ENCODE data around the gene H19.

H19 gene

GRCh38 chr11:2027708-2028107 is 30.1 kb upstream of the H19 start:
- no peaks in the 10 kb centered on the region for H3K36me3 ChIP-seq (ENCODE audit: control insufficient read depth in 4 of 4, insufficient read depth in 4 of 4, low read length in 3 of 4)

GRCh38 chr11:2015025-2015424 is 17.4 kb upstream of the H19 start:
- CTCF ChIA-PET: no interaction called here
- Histone ChIP-seq H3K27ac (ENCODE audit: insufficient read depth in 1 of 2, low read depth in 1 of 2, low read length in 2 of 2, poor library complexity in 1 of 2, severe bottlenecking in 2 of 2) (no peak overlapping the region), H3K9me3 (ENCODE audit: control extremely low read depth in 1 of 5, control insufficient read depth in 4 of 5, insufficient read depth in 2 of 5, low read depth in 1 of 5, low read length in 4 of 5) (no peaks in the 10 kb centered on the region)

More at GRCh38 chr11:2027708-2028107, 30.1 kb upstream of the H19 start:
- Histone ChIP-seq H3K9me3 (ENCODE audit: control extremely low read depth in 1 of 5, control insufficient read depth in 4 of 5, insufficient read depth in 2 of 5, low read depth in 1 of 5, low read length in 4 of 5) (no peaks in the 10 kb centered on the region), H3K4me3 (ENCODE audit: control insufficient read depth in 1 of 7, extremely low read depth in 1 of 7, insufficient read depth in 4 of 7, low read depth in 2 of 7, low read length in 6 of 7) (no peak overlapping the region), H3K27me3 (replicated peaks in 2 of 5; ENCODE audit: control insufficient read depth in 4 of 5, insufficient read depth in 5 of 5, low read length in 4 of 5) (no peaks in the 10 kb centered on the region), H3K4me1 (ENCODE audit: control extremely low read depth in 1 of 4, control insufficient read depth in 4 of 4, insufficient read depth in 4 of 4, low read length in 3 of 4) (no peaks in the 10 kb centered on the region), H3K27ac (ENCODE audit: insufficient read depth in 1 of 2, low read depth in 1 of 2, low read length in 2 of 2, poor library complexity in 1 of 2, severe bottlenecking in 2 of 2) (no peak overlapping the region)
- DNase-seq: no peak
- no CpG with 5 or more reads among the region's 15 CpGs for WGBS (ENCODE audit: insufficient coverage)
- POLR2A ChIA-PET: interaction anchor here (0.9 kb wide), 1 partner anchor 10 kb away, joined by 3 read pairs; no protein-coding TSS in a partner anchor
- CTCF ChIA-PET: interaction anchor here (0.5 to 5.6 kb wide), 7 partner anchors 9 to 129 kb away, joined by 3 to 52 read pairs (median 3); no protein-coding TSS in a partner anchor

DNA sequence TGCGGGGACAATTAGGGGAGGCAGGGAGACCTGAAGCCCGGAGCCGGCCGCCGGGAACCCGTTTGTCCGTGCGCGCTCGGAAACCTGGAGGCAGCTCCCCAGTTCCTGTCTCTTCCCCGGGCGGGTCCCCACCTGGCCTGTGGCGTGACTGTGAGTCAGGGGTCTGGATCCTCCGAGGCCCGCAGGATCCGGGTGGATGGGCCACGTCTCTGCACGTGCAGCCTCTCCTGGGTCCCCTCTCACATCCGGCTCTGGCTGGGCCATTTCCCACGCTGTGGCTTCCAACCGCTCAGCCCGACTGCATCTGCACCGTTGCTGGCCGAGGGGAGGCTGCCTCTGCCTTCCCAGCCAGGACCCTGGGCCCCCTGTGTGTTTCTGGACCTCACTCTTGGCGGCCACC is 14.8 kb upstream of the H19 start:
- WGBS (ENCODE audit: insufficient coverage): no CpG with 5 or more reads among the region's 25 CpGs
- Histone ChIP-seq H3K4me1 (ENCODE audit: control extremely low read depth in 1 of 4, control insufficient read depth in 4 of 4, insufficient read depth in 4 of 4, low read length in 3 of 4) (no peaks in the 10 kb centered on the region), H3K27me3 (replicated peaks in 2 of 5; ENCODE audit: control insufficient read depth in 4 of 5, insufficient read depth in 5 of 5, low read length in 4 of 5) (no peaks in the 10 kb centered on the region), H3K9me3 (ENCODE audit: control extremely low read depth in 1 of 5, control insufficient read depth in 4 of 5, insufficient read depth in 2 of 5, low read depth in 1 of 5, low read length in 4 of 5) (no peaks in the 10 kb centered on the region), H3K27ac (ENCODE audit: insufficient read depth in 1 of 2, low read depth in 1 of 2, low read length in 2 of 2, poor library complexity in 1 of 2, severe bottlenecking in 2 of 2) (no peak overlapping the region), H3K36me3 (ENCODE audit: control insufficient read depth in 4 of 4, insufficient read depth in 4 of 4, low read length in 3 of 4) (no peaks in the 10 kb centered on the region), H3K4me3 (ENCODE audit: control insufficient read depth in 1 of 7, extremely low read depth in 1 of 7, insufficient read depth in 4 of 7, low read depth in 2 of 7, low read length in 6 of 7) (no peak overlapping the region)
- POLR2A ChIA-PET: interaction anchor here (0.6 kb wide), 1 partner anchor 10 kb away, joined by 3 read pairs; no protein-coding TSS in a partner anchor
- CTCF ChIA-PET: no interaction called here
- DNase-seq: no peak

More at GRCh38 chr11:2015025-2015424, 17.4 kb upstream of the H19 start:
- no peak overlapping the region for H3K4me3 ChIP-seq (ENCODE audit: control insufficient read depth in 1 of 7, extremely low read depth in 1 of 7, insufficient read depth in 4 of 7, low read depth in 2 of 7, low read length in 6 of 7)
- POLR2A ChIA-PET: no interaction called here
- H3K27me3 ChIP-seq (replicated peaks in 2 of 5; ENCODE audit: control insufficient read depth in 4 of 5, insufficient read depth in 5 of 5, low read length in 4 of 5): no peaks in the 10 kb centered on the region
- DNase-seq: no peak
- no CpG with 5 or more reads among the region's 14 CpGs for WGBS (ENCODE audit: insufficient coverage)
- H3K36me3 ChIP-seq (ENCODE audit: control insufficient read depth in 4 of 4, insufficient read depth in 4 of 4, low read length in 3 of 4): no peaks in the 10 kb centered on the region
- no peaks in the 10 kb centered on the region for H3K4me1 ChIP-seq (ENCODE audit: control extremely low read depth in 1 of 4, control insufficient read depth in 4 of 4, insufficient read depth in 4 of 4, low read length in 3 of 4)

DNA sequence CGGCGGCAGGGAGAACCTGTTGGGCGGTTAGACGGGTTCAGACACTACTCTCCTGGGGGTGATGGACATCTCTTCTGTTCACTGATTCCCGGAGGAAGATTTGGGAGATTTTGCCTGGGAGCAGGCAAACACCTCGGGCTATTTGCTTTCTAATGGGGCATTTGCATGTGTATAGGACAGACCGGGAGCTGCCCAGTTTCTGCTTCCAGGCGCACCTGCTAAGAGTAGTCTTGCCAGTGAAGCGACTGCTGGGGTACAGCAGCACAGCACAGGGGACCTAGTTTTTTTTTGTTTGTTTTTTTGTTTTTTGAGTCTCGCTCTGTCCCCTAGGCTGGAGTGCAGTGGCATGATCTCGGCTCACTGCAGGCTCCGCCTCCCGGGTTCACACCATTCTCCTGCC is 6.8 kb upstream of the H19 start:
- Histone ChIP-seq H3K4me3 (ENCODE audit: control insufficient read depth in 1 of 7, extremely low read depth in 1 of 7, insufficient read depth in 4 of 7, low read depth in 2 of 7, low read length in 6 of 7) (no peak overlapping the region), H3K27ac (ENCODE audit: insufficient read depth in 1 of 2, low read depth in 1 of 2, low read length in 2 of 2, poor library complexity in 1 of 2, severe bottlenecking in 2 of 2) (no peak overlapping the region), H3K9me3 (ENCODE audit: control extremely low read depth in 1 of 5, control insufficient read depth in 4 of 5, insufficient read depth in 2 of 5, low read depth in 1 of 5, low read length in 4 of 5) (no peaks in the 10 kb centered on the region), H3K27me3 (replicated peaks in 2 of 5; ENCODE audit: control insufficient read depth in 4 of 5, insufficient read depth in 5 of 5, low read length in 4 of 5) (no peaks in the 10 kb centered on the region), H3K36me3 (ENCODE audit: control insufficient read depth in 4 of 4, insufficient read depth in 4 of 4, low read length in 3 of 4) (no peaks in the 10 kb centered on the region), H3K4me1 (ENCODE audit: control extremely low read depth in 1 of 4, control insufficient read depth in 4 of 4, insufficient read depth in 4 of 4, low read length in 3 of 4) (no peaks in the 10 kb centered on the region)
- ChIA-PET CTCF (interaction anchor here (0.5 to 2.0 kb wide), 2 partner anchors 14 to 311 kb away, joined by 3 to 6 read pairs; no protein-coding TSS in a partner anchor), POLR2A (no interaction called here)
- no CpG with 5 or more reads among the region's 13 CpGs for WGBS (ENCODE audit: insufficient coverage)
- no peak for DNase-seq

DNA sequence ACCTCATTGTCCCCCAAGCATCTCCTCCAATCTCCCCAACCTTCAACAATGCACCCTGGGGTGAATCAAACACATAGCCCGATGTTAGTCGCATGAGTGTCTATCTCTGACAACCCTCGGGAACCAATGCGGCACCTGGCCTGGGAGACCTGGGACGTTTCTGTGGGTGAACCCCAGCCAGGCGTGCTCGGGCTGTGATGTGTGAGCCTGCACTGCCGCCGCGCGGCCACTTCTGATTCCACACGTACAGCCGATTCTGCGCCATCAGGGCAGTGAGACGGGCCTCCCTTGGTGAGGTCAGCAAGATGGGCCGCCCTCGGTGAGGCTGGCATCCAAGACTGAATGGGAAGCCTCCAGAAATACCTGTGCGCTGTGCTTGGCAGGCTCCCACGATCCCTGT is 5.2 kb upstream of the H19 start:
- Histone ChIP-seq H3K9me3 (ENCODE audit: control extremely low read depth in 1 of 5, control insufficient read depth in 4 of 5, insufficient read depth in 2 of 5, low read depth in 1 of 5, low read length in 4 of 5) (no peaks in the 10 kb centered on the region), H3K27ac (ENCODE audit: insufficient read depth in 1 of 2, low read depth in 1 of 2, low read length in 2 of 2, poor library complexity in 1 of 2, severe bottlenecking in 2 of 2) (no peak overlapping the region), H3K36me3 (ENCODE audit: control insufficient read depth in 4 of 4, insufficient read depth in 4 of 4, low read length in 3 of 4) (no peaks in the 10 kb centered on the region), H3K4me3 (ENCODE audit: control insufficient read depth in 1 of 7, extremely low read depth in 1 of 7, insufficient read depth in 4 of 7, low read depth in 2 of 7, low read length in 6 of 7) (no peak overlapping the region), H3K4me1 (ENCODE audit: control extremely low read depth in 1 of 4, control insufficient read depth in 4 of 4, insufficient read depth in 4 of 4, low read length in 3 of 4) (no peaks in the 10 kb centered on the region), H3K27me3 (replicated peaks in 2 of 5; ENCODE audit: control insufficient read depth in 4 of 5, insufficient read depth in 5 of 5, low read length in 4 of 5) (no peaks in the 10 kb centered on the region)
- POLR2A ChIA-PET: no interaction called here
- CTCF ChIA-PET: interaction anchor here (0.7 to 4.1 kb wide), 8 partner anchors 55 to 309 kb away, joined by 4 to 52 read pairs (median 6); partner anchors contain the start of genes MRPL23 and SYT8
- no CpG with 5 or more reads among the region's 19 CpGs for WGBS (ENCODE audit: insufficient coverage)
- DNase-seq: no peak

DNA sequence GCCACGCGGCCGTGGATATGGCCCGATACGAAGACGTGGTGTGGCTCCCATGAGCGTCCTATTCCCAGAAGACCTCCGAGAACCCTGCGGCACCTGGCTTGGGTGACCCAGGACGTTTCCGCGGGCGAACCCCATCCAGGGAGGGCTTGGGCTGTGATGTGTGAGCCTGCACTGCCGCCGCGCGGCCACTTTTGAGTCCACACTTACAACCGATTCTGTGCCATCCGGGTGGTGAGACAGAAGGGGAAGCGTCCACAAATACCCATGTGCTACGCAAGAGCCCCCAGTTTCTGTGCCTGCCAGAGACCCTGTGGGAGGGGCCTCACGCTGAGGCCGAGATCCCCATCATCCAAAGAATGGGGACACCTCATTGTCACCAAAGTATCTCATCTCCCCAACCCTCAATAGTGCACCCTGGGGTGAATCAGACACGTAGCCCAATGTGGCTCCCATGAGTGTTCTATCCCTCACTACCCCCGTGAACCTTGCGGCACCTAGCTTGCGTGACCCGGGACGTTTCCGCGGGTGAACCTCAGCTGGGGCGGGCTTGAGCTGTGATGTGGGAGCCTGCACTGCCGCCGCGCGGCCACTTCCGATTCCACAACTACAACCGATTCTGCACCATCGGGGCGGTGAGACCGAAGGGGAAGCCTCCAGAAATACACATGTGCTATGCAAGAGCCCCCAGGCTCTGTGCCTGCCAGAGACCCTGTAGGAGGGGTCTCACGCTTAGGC is 4.6 kb upstream of the H19 start:
- no CpG with 5 or more reads among the region's 42 CpGs for WGBS (ENCODE audit: insufficient coverage)
- CTCF ChIA-PET: interaction anchor here (0.7 to 4.1 kb wide), 17 partner anchors 22 to 362 kb away, joined by 3 to 52 read pairs (median 6); partner anchors contain the start of genes MRPL23 and SYT8
- POLR2A ChIA-PET: no interaction called here
- Histone ChIP-seq H3K4me1 (ENCODE audit: control extremely low read depth in 1 of 4, control insufficient read depth in 4 of 4, insufficient read depth in 4 of 4, low read length in 3 of 4) (no peaks in the 10 kb centered on the region), H3K4me3 (ENCODE audit: control insufficient read depth in 1 of 7, extremely low read depth in 1 of 7, insufficient read depth in 4 of 7, low read depth in 2 of 7, low read length in 6 of 7) (no peak overlapping the region), H3K36me3 (ENCODE audit: control insufficient read depth in 4 of 4, insufficient read depth in 4 of 4, low read length in 3 of 4) (no peaks in the 10 kb centered on the region), H3K27me3 (replicated peaks in 2 of 5; ENCODE audit: control insufficient read depth in 4 of 5, insufficient read depth in 5 of 5, low read length in 4 of 5) (no peaks in the 10 kb centered on the region), H3K9me3 (ENCODE audit: control extremely low read depth in 1 of 5, control insufficient read depth in 4 of 5, insufficient read depth in 2 of 5, low read depth in 1 of 5, low read length in 4 of 5) (no peaks in the 10 kb centered on the region), H3K27ac (ENCODE audit: insufficient read depth in 1 of 2, low read depth in 1 of 2, low read length in 2 of 2, poor library complexity in 1 of 2, severe bottlenecking in 2 of 2) (no peak overlapping the region)
- DNase-seq: no peak

GRCh38 chr11:1998861-1999260 is 1.2 kb upstream of the H19 start:
- Histone ChIP-seq H3K36me3 (ENCODE audit: control insufficient read depth in 4 of 4, insufficient read depth in 4 of 4, low read length in 3 of 4) (no peaks in the 10 kb centered on the region), H3K27me3 (replicated peaks in 2 of 5; ENCODE audit: control insufficient read depth in 4 of 5, insufficient read depth in 5 of 5, low read length in 4 of 5) (no peaks in the 10 kb centered on the region), H3K9me3 (ENCODE audit: control extremely low read depth in 1 of 5, control insufficient read depth in 4 of 5, insufficient read depth in 2 of 5, low read depth in 1 of 5, low read length in 4 of 5) (no peaks in the 10 kb centered on the region), H3K4me3 (ENCODE audit: control insufficient read depth in 1 of 7, extremely low read depth in 1 of 7, insufficient read depth in 4 of 7, low read depth in 2 of 7, low read length in 6 of 7) (no peak overlapping the region), H3K27ac (ENCODE audit: insufficient read depth in 1 of 2, low read depth in 1 of 2, low read length in 2 of 2, poor library complexity in 1 of 2, severe bottlenecking in 2 of 2) (no peak overlapping the region), H3K4me1 (ENCODE audit: control extremely low read depth in 1 of 4, control insufficient read depth in 4 of 4, insufficient read depth in 4 of 4, low read length in 3 of 4) (no peaks in the 10 kb centered on the region)
- WGBS (ENCODE audit: insufficient coverage): no CpG with 5 or more reads among the region's 15 CpGs
- ChIA-PET CTCF (interaction anchor here (0.6 to 4.1 kb wide), 11 partner anchors 12 to 305 kb away, joined by 3 to 52 read pairs (median 4); partner anchors contain the start of genes SYT8 and TNNI2), POLR2A (no interaction called here)
- DNase-seq: no peak

All from common myeloid progenitor, CD34-positive (primary cell).